HEK293 (cell line): Measurements from ENCODE around the gene LACTBL1.
A peak's percentile ranks its signal among the peaks of the same experiment; 100 is the strongest.

Experiments
- CTCF ChIA-PET: fragments of 350-600 bp; formaldehyde crosslinking; extraction: SDS; loops from one replicate; lab custom pipeline; 2021; ENCODE audit warnings: antibody characterized with exemption; lab: Yijun Ruan, JAX
- POLR2A ChIA-PET: fragments of 300-600 bp; formaldehyde crosslinking; extraction: SDS; loops from one replicate; lab custom pipeline; 2020; ENCODE audit warnings: antibody characterized with exemption, inconsistent platforms; lab: Yijun Ruan, JAX
- H3K27ac ChIP-seq: fragments of 200-500 bp; sonication (Bioruptor generic); 2 replicates; pipeline ENCODE4 v1.5.1; 2014; ENCODE audit warnings: low read depth, low read length, control low read depth, inconsistent platforms; ENCODE audit errors: extremely low read depth
- H3K36me3 ChIP-seq, 2 experiments: fragments of 200-500 bp in 1 of 2; sonication (Bioruptor generic) in 1 of 2; 1 replicate in 1 of 2; 2 replicates in 1 of 2; pipeline ENCODE4 v1.5.1; 2014 to 2017; ENCODE audit warnings: inconsistent platforms in 2 of 2, low read length in 2 of 2; ENCODE audit not compliant: control insufficient read depth in 2 of 2, insufficient read depth in 1 of 2
- H3K4me1 ChIP-seq: fragments of 200-500 bp; sonication (Bioruptor generic); 2 replicates; pipeline ENCODE4 v1.5.1; 2014; ENCODE audit warnings: mild to moderate bottlenecking, low read length, inconsistent platforms; ENCODE audit not compliant: control insufficient read depth, insufficient read depth
- H3K4me3 ChIP-seq: 2 replicates; pipeline ENCODE4 v1.5.1; 2011; ENCODE audit warnings: low read depth, mild to moderate bottlenecking, control low read depth, low read length, moderate library complexity
- H3K9me3 ChIP-seq: fragments of 200-500 bp; sonication (Bioruptor generic); 2 replicates; pipeline ENCODE4 v1.5.1; 2014; ENCODE audit warnings: low read depth, low read length, inconsistent platforms; ENCODE audit not compliant: control insufficient read depth, insufficient read depth
- MYNN ChIP-seq: fragments of 450-650 bp; formaldehyde crosslinking; IDR thresholded peaks from 2 replicates; pipeline ENCODE4 v1.5.1; 2016; ENCODE audit warnings: missing biosample characterization, missing genetic modification characterization, borderline replicate concordance
- PRDM6 ChIP-seq: fragments of 450-650 bp; formaldehyde crosslinking; IDR thresholded peaks from 2 replicates; pipeline ENCODE4 v1.5.1; 2017; ENCODE audit warnings: missing biosample characterization, missing genetic modification characterization
- RBAK ChIP-seq: fragments of 450-650 bp; formaldehyde crosslinking; IDR thresholded peaks from 2 replicates; pipeline ENCODE4 v1.5.1; 2016; ENCODE audit warnings: missing biosample characterization, missing genetic modification characterization
- SCRT1 ChIP-seq: fragments of 450-650 bp; formaldehyde crosslinking; IDR thresholded peaks from 2 replicates; pipeline ENCODE4 v1.5.1; 2016; ENCODE audit warnings: missing biosample characterization, missing genetic modification characterization, borderline replicate concordance
- SCRT2 ChIP-seq: fragments of 450-650 bp; formaldehyde crosslinking; IDR thresholded peaks from 2 replicates; pipeline ENCODE4 v1.5.1; 2016; ENCODE audit warnings: missing biosample characterization, missing genetic modification characterization
- YY1 ChIP-seq: fragments of 450-650 bp; formaldehyde crosslinking; IDR thresholded peaks from 2 replicates; pipeline ENCODE4 v1.5.1; 2018; ENCODE audit warnings: missing biosample characterization, missing genetic modification characterization
- ZBTB1 ChIP-seq: fragments of 450-650 bp; formaldehyde crosslinking; IDR thresholded peaks from 2 replicates; pipeline ENCODE4 v1.5.1; 2016; ENCODE audit warnings: missing biosample characterization, missing genetic modification characterization
- ZBTB20 ChIP-seq: fragments of 450-650 bp; formaldehyde crosslinking; IDR thresholded peaks from 2 replicates; pipeline ENCODE4 v1.5.1; 2016; ENCODE audit warnings: missing biosample characterization, missing genetic modification characterization
- ZFHX2 ChIP-seq: fragments of 450-650 bp; formaldehyde crosslinking; conservative IDR thresholded peaks from 2 replicates; pipeline ENCODE4 v1.5.1; 2016; ENCODE audit warnings: missing biosample characterization, missing genetic modification characterization
- ZFP3 ChIP-seq: fragments of 450-650 bp; formaldehyde crosslinking; IDR thresholded peaks from 2 replicates; pipeline ENCODE4 v1.5.1; 2016; ENCODE audit warnings: low read depth, missing biosample characterization, missing genetic modification characterization
- ZFP69B ChIP-seq: fragments of 450-650 bp; formaldehyde crosslinking; IDR thresholded peaks from 2 replicates; pipeline ENCODE4 v1.5.1; 2016; ENCODE audit warnings: missing biosample characterization, missing genetic modification characterization
- ZNF148 ChIP-seq: fragments of 450-650 bp; formaldehyde crosslinking; IDR thresholded peaks from 2 replicates; pipeline ENCODE4 v1.5.0; 2017; ENCODE audit warnings: missing biosample characterization, missing genetic modification characterization, borderline replicate concordance
- ZNF184 ChIP-seq: fragments of 450-650 bp; IDR thresholded peaks from 2 replicates; pipeline ENCODE4 v1.5.1; 2018; ENCODE audit warnings: missing biosample characterization, mild to moderate bottlenecking, missing genetic modification characterization
- ZNF2 ChIP-seq: fragments of 450-650 bp; formaldehyde crosslinking; IDR thresholded peaks from 2 replicates; pipeline ENCODE4 v1.5.1; 2016; ENCODE audit warnings: missing biosample characterization, missing genetic modification characterization
- ZNF37A ChIP-seq: fragments of 450-650 bp; IDR thresholded peaks from 2 replicates; pipeline ENCODE4 v1.5.1; 2018; ENCODE audit warnings: missing biosample characterization, missing genetic modification characterization
- ZNF433 ChIP-seq: fragments of 450-650 bp; formaldehyde crosslinking; IDR thresholded peaks from 2 replicates; pipeline ENCODE4 v1.5.1; 2016; ENCODE audit warnings: missing biosample characterization, missing genetic modification characterization, low read depth
- ZNF664 ChIP-seq: fragments of 450-650 bp; formaldehyde crosslinking; IDR thresholded peaks from 2 replicates; pipeline ENCODE4 v1.5.1; 2016; ENCODE audit warnings: missing biosample characterization, missing genetic modification characterization
- ZNF677 ChIP-seq: fragments of 450-650 bp; IDR thresholded peaks from 2 replicates; pipeline ENCODE4 v1.5.0; 2018; ENCODE audit warnings: missing biosample characterization, mild to moderate bottlenecking, missing genetic modification characterization, moderate library complexity
- ZSCAN16 ChIP-seq: fragments of 450-650 bp; formaldehyde crosslinking; IDR thresholded peaks from 2 replicates; pipeline ENCODE4 v1.5.1; 2016; ENCODE audit warnings: missing biosample characterization, missing genetic modification characterization

Gene LACTBL1

GRCh38 chr1:22925111-22925510 is 47.6 kb downstream of the LACTBL1 start:
- POLR2A ChIA-PET: no interaction called here
- no peaks in the 10 kb centered on the region for H3K9me3 ChIP-seq
- H3K36me3 ChIP-seq: no peaks in the 10 kb centered on the region
- CTCF ChIA-PET: no interaction called here
- H3K4me3 ChIP-seq: no peak overlapping the region
- H3K4me1 ChIP-seq: no peaks in the 10 kb centered on the region
- TF ChIP-seq ZNF2 (tag by site-specific recombination) (no peak), ZFHX2 (peak; percentile 63; the same call in 1 of the 2 replicates)
- H3K27ac ChIP-seq: no peak overlapping the region

- Histone ChIP-seq H3K27ac (no peak overlapping the region), H3K4me3 (no peak overlapping the region), H3K9me3 (no peaks in the 10 kb centered on the region), H3K4me1 (no peaks in the 10 kb centered on the region), H3K36me3 (no peaks in the 10 kb centered on the region)
- ChIA-PET POLR2A (no interaction called here), CTCF (interaction anchor here (0.6 to 1.6 kb wide), 3 partner anchors 34 to 281 kb away, joined by 3 to 6 read pairs (median 4); no protein-coding TSS in a partner anchor)
- TF ChIP-seq ZFP69B (tag by site-specific recombination) (no peak), SCRT2 (tag by site-specific recombination) (no peak), MYNN (no peak), ZNF148 (tag by site-specific recombination) (no peak), RBAK (tag by site-specific recombination) (no peak), ZNF433 (tag by site-specific recombination) (no peak), ZNF664 (no peak), ZNF677 (no peak), ZSCAN16 (tag by site-specific recombination) (no peak)
Observed at GRCh38 chr1:22922640-22923039, 50.0 kb downstream of the LACTBL1 start.

DNA sequence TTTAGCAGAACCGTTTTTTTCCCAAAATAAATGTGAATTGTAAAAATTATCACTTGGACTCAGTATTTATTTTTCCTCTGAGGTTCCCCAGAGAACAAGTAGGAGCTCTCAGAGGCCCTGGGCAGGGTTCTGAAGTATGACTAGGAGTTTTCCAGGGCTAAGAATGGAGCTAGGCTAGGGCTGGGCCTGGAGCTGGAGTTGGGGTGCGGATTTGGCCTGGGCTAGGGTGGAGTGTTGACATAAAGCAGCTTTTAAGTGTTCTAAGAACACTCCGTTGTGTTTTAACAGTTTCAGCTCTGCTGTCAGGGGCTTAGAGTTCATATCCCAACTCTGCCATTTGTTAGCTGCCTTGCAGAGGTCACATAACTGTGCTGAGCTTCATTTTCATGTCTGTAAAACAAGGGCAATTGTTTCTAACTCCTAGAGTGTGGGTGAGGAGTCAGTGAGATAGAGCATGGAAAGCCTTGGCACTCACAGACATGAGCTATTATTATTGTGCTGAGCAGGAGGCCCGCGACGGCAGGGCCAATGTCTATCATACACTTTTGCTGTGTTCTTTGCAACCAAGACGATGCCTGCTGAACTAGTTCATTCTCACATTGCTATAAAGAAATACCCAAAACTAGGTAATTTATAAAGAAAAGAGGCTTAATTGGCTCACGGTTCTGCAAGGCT is 51.1 kb downstream of the LACTBL1 start:
- TF ChIP-seq ZBTB1 (tag by site-specific recombination): no peak
- no peak for TF ChIP-seq ZNF184
- TF ChIP-seq YY1 (tag by site-specific recombination): no peak
- TF ChIP-seq ZNF37A (tag by site-specific recombination): no peak
- no peak for TF ChIP-seq SCRT1 (tag by site-specific recombination)
- no peak for TF ChIP-seq PRDM6 (tag by site-specific recombination)
- TF ChIP-seq ZFP3 (tag by site-specific recombination): peak; percentile 79
- TF ChIP-seq ZBTB20: no peak
- no peaks in the 10 kb centered on the region for H3K4me1 ChIP-seq
- H3K4me3 ChIP-seq: no peak overlapping the region
- CTCF ChIA-PET: interaction anchor here (0.6 to 1.6 kb wide), 7 partner anchors 9 to 479 kb away, joined by 3 to 5 read pairs (median 3); no protein-coding TSS in a partner anchor
- POLR2A ChIA-PET: no interaction called here
- H3K27ac ChIP-seq: no peak overlapping the region
- H3K9me3 ChIP-seq: no peaks in the 10 kb centered on the region
- H3K36me3 ChIP-seq: no peaks in the 10 kb centered on the region
